Measurements from ENCODE around the gene RAB27A.
"Not testable (repeated sequence)": the region's sequence is repeated elsewhere in the genome, so short reads cannot be mapped to it uniquely, and the experiment has no call there.

Gene RAB27A

GRCh38 chr15:55282284-55282833 lies 7.3 kb downstream of the RAB27A start:
- peak; percentile 62 for DNase-seq (ENCODE audit: low read depth)
- no peak overlapping the region for H3K4me3 ChIP-seq (ENCODE audit: low read depth, low read length)
- TF ChIP-seq CTCF (IDR thresholded peaks at IDR 0.05; ENCODE audit: low read depth, low read length, missing control alignments), result no peak
- in situ Hi-C loops (cut with HindIII; ENCODE audit: low sequenced_read_pairs), result no loop called here

- in situ Hi-C loops (cut with HindIII; ENCODE audit: low sequenced_read_pairs), result no loop called here
- peak; percentile 2 for TF ChIP-seq CTCF (IDR thresholded peaks at IDR 0.05; ENCODE audit: low read depth, low read length, missing control alignments)
- no peak overlapping the region for H3K4me3 ChIP-seq (ENCODE audit: low read depth, low read length)
- DNase-seq (ENCODE audit: low read depth), result no peak
Observed at GRCh38 chr15:55281517-55282228, 7.9 kb downstream of the RAB27A start.

- DNase-seq (ENCODE audit: low read depth); H3K4me3 ChIP-seq (ENCODE audit: low read depth, low read length); in situ Hi-C loops (cut with HindIII; ENCODE audit: low sequenced_read_pairs): not testable (repeated sequence)
Observed at GRCh38 chr15:55280589-55280988, 9.0 kb downstream of the RAB27A start.

- in situ Hi-C loops (cut with HindIII; ENCODE audit: low sequenced_read_pairs), result loop anchor here (5.0 kb wide), 1 partner anchor 53 kb away; no protein-coding TSS in a partner anchor
- no peak overlapping the region for H3K4me3 ChIP-seq (ENCODE audit: low read depth, low read length)
- no peak for TF ChIP-seq CTCF (IDR thresholded peaks at IDR 0.05; ENCODE audit: low read depth, low read length, missing control alignments)
- peak; percentile 74 for DNase-seq (ENCODE audit: low read depth)
Observed at GRCh38 chr15:55279746-55280351, 9.8 kb downstream of the RAB27A start.

GRCh38 chr15:55279100-55279745 lies 10.4 kb downstream of the RAB27A start:
- in situ Hi-C loops (cut with HindIII; ENCODE audit: low sequenced_read_pairs), result loop anchor here (5.0 kb wide), 1 partner anchor 52 kb away; no protein-coding TSS in a partner anchor
- H3K4me3 ChIP-seq (ENCODE audit: low read depth, low read length), result no peak overlapping the region
- TF ChIP-seq CTCF (IDR thresholded peaks at IDR 0.05; ENCODE audit: low read depth, low read length, missing control alignments), result no peak
- DNase-seq (ENCODE audit: low read depth), result no peak

GRCh38 chr15:55277715-55278114 lies 11.9 kb downstream of the RAB27A start:
- TF ChIP-seq CTCF (IDR thresholded peaks at IDR 0.05; ENCODE audit: low read depth, low read length, missing control alignments), result no peak
- no peak overlapping the region for H3K4me3 ChIP-seq (ENCODE audit: low read depth, low read length)
- DNase-seq (ENCODE audit: low read depth), result no peak
- in situ Hi-C loops (cut with HindIII; ENCODE audit: low sequenced_read_pairs), result loop anchor here (5.0 kb wide), 1 partner anchor 50 kb away; no protein-coding TSS in a partner anchor

Measured in astrocyte of the cerebellum (primary cell).